SIG-M5 treated with dmso at 0.1 percent for 504 hours (cell line): ENCODE data around the gene TOPBP1.
"Not testable (repeated sequence)": the region's sequence is repeated elsewhere in the genome, so short reads cannot be mapped to it uniquely, and the experiment has no call there.

ENCODE experiments used
- DNase-seq: peaks from one replicate; lab custom pipeline; 2025; ENCODE audit not compliant: unreplicated experiment; lab: John Stamatoyannopoulos, UW

TOPBP1 gene

GRCh38 chr3:133661454-133662277 lies at the start of gene TOPBP1:
Gene TOPBP1 (minus strand): TSS chr3:133661941. CDS start chr3:133661127, 814 bp downstream.
- peak; percentile 88 for DNase-seq

- DNase-seq = peak; percentile 35
These were observed 49.3 kb upstream of the TOPBP1 start for GRCh38 chr3:133711013-133711412.

- no peak for DNase-seq
These were observed 47.5 kb upstream of the TOPBP1 start for GRCh38 chr3:133709139-133709750.

DNA sequence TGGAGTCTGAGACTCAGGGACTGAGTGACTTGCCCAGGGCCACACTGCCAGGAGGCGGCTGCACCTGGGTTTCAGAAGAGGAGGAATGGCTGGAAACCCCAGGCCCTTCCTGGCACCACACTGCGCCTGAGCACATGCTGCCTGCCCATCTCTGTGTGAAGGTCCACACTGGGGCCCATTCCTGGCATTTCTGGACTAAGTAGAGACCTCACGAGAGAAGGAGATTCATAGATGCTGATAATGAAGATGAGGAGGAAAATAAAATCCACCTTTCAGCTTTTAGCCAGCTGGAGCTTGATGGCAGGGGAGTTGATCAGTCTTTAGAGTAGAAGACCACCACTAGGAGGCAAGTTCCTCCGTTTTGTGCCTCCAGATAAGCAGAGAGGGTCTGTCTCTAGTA lies 44.3 kb upstream of the TOPBP1 start:
- DNase-seq = no peak

DNA sequence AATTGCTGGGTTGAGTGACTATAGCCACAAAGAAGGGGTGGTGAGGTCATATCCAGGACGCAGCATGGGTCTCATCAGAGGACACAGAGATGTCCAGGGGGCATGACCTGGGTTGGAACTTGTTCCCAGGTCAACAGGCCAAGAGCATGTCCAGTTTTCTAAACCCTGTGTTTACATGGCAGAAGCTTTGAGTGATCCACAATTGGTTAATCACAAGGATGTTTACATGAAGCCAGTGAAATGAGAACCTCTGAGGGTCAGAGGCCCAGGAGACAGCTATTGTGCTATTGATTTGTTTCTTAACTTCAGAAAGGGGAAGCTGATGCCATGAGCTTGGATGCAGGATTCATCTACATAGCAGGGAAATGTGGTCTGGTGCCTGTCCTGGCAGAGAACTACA lies 42.2 kb upstream of the TOPBP1 start:
- DNase-seq = no peak

DNA sequence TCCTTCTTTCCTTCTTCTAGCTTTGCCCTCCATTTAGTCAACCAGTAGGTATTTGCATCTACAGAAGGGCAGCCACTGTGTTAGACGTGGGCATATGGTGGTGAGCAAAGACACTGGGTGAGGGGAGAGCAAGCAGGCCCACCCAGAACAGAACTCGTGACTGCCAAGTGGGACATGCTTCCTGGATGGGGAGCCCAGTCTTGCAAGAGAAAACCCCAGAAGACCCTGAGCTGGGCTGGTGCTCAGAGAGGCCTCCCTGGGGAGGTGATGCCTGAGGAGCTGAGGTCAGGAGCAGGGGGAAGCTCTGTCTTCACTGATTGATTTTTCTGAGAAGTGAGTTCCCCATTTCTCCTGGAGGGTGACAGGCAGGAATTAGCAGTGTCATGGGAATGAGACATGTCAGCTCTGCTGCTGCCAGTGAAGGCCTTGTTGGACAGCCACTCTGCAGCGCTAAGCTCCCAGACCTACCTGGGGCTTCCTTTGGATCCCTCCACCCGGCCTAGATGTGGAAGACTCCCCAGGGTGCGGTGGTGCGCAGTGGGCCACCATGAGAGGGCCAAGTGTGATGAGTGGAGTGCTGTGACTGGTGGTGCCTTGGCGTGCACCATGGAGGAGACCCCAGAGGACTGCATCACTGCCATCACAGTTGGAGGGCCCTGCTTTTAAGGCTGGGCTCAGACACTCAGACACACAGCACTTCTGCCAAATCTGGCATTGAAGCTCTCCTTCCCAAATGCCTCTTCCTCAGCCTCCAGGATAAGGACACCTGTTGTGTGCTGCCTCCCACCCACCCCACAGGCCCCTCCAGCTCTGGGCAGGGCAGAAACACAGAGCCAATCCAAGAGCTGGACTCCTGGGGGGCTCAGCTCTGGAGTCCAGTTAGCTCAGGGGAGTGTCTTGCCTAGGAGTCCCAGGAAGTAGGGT lies 40.0 kb upstream of the TOPBP1 start:
- DNase-seq = no peak

DNA sequence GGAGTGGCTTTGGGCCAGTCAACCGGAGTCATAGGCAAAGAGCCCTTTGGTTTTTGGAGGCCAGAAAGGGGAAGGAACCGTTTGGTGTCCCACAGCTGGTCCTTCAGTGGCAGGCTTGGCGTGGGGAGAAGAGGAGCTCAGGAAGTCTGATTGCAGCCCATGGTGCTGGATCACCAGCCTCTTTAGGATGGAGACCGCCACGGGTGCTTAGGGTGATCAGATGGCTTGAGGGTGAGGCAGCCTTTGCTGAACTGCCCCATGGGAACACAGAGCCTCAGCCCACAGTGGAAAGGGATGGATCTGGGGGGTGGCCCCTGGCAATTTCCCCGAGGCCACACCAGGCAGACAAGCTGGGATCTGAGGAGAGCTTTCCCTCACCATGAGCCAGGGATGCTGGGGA lies 38.6 kb upstream of the TOPBP1 start:
- DNase-seq = no peak

- no peak for DNase-seq
These were observed 38.2 kb upstream of the TOPBP1 start for GRCh38 chr3:133699903-133700302.

DNA sequence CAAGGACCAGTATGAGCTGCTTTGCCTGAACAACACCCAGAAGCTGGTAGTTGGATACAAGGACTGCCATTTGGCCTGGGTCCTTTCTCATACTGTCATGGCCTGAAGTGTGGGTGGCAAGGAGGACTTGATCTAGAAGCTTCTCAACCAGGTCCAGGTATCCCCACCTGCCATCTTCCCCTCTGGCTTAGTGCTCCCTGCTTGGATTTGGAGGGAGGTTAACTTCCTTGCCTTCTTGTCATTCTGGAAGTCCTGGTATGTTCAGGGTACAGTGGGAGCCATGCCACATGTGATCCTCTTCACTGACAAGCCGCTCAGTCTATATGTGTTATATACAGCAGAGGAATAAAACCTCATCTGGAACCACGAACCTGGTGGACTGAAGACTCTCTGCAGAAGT lies 37.7 kb upstream of the TOPBP1 start:
- no peak for DNase-seq

DNA sequence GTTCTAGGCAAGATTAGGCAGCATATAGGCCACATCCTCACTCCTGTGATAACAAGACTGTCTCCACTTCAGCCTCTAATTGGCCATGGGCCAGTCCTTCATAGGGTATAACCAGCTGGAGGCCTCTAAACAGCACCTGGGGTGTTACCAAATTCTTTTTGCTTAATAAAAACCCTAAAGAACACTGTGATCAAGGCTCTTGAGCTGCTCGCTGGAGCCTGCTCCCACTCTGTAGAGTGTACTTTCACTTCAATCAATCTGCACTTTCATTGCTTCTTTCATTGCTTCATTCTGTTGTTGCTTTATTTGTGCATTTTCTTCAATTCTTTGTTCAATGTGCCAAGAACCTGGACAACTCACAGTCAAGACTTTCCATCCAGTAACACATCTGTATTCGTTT lies 36.2 kb upstream of the TOPBP1 start:
- DNase-seq = no peak

DNA sequence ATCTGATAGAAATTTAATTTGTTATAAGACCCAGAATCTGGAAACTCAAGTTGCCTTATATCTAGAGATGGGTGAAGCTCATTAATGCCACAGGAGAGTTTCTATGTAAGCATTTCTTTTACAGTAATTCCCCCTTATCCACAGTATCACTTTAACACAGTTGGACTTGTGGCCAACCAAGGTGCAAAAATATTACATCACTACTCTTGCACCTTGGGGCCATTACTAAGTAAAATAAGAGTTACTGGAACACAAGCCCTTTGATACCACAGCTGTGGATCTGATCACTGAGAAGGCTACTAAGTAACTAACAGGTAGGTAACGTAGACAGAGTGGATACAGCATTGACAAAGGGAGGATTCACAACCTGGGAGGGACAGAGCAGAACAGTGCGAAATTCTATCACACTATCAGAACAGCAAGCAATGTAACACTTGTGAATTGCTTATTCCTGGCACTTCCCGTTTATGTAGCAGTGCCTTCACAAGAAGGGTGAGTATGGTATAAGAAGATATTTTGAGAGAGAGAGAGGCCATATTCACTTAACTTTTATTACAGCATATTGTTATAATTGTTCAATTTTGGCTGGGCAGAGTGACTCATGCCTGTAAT lies 33.9 kb upstream of the TOPBP1 start:
- DNase-seq = no peak

DNA sequence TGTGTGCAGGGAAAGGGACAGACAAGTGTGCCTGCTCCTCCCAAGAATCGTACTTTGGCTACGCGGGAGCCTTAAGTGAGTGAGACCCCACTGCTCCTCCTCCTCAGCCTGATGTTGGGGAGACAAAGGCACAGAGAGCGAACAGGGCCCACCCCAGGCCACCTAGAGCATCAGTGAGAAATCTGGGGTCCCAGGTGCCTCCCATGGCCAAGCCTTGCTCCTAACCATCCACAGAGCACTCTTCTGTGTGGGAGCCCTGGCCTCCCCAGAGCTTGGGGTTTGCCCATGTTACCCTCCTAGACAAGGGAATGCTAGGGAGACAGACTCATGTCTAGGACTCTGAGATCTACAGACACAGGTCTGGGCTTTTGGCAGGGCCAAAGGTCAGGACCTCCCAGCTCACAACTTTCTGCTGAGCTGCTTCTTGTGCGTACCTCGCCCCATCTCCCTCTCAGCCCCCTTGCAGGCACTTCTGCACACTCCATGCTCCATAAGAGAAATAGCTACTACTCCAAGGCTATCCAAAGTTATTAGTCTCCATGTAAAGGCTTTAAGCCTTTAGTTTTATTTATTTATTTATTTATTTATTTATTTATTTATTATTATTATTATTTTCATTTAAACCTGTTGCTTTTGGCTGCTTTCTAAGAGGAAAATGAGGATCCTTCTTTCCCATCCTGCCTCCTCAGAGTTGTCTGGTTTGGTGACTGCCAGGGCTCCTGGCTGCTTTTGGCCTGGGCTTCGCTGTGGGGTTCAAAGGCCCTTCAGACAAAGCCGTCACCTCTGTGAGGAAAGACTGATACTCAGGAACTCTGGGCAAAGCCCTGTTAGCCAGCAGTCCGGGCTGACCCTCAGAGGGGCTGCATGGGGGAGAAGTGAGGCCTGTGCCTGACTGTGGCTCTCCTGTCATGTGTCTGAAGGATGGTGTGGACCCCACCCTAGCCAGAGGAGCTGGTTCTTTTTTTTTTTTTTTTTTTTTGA lies 32.8 kb upstream of the TOPBP1 start:
- DNase-seq = no peak

GRCh38 chr3:133693821-133694220 lies 32.1 kb upstream of the TOPBP1 start:
- DNase-seq = no peak

DNA sequence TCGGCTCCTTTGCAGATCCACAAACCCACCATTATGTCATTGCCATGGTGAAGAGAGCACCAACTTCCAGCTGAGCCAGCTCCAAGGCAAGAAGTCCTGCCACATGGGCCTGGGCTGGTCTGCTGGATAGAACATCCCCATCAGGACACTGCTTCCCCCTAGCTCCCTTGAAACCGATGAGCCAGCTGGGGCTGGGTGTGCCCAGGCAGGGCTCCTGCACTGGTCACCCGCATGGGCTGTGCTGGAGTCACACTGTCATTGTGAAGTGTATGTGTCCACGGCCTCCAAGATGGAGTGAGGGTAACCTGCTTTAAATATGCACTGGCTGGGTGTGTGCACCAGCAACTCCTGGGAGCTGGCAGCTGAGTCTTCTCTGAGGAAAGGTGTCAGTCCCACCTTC lies 31.0 kb upstream of the TOPBP1 start:
- no peak for DNase-seq

DNA sequence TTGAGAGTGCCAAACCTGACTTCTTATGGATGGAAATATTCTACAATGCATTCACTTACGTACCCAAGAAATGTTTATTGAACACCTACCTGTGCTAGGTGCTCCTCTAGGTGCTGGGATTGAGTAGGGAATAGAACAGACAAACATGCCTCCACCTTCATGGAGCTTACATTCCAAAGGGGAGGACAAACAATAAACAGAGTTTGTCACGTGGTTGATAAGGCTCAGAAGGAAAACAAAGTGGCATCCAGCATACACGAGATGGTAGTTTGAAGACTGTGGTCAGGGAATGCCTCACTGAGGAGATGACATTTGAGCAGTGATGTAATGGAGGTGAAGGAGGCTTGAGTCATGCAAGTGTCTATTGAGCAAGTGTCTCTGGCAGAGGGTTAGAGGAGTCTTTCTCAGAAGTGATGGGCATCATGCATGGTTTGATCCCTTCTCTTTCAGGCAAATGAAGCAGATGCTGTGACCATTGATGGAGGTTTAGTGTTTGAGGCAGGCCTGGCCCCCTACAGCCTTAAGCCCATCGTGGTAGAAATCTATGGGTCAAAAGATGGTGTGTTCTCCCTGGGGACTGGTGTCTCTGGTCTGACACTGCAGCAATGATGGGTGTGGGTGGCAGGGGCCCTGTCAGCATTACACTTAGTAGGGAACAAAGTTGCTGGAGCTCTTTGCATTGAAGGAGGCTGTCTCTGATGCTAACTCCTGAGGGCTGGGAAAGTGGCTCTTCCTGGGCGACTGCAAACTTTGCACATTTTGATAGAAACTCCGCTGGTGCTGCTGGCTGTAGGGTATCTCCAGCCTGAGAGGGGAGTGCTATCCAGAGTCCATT lies 29.7 kb upstream of the TOPBP1 start:
- peak; percentile 40 for DNase-seq

DNA sequence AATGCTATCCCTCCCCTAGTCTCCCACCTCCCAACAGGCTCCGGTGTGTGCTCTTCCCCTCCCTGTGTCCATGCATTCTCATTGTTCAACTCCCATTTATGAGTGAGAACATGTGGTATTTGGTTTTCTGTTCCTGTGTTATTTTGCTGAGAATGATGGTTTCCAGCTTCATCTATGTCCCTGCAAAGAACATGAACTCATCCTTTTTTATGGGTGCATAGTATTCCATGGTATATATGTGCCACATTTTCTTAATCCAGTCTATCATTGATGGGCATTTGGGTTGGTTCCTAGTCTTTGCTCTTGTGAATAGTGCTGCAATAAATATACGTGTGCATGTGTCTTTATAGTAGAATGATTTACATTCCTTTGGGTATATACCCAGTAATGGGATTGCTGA lies 16.3 kb upstream of the TOPBP1 start:
- not testable (repeated sequence) for DNase-seq

DNA sequence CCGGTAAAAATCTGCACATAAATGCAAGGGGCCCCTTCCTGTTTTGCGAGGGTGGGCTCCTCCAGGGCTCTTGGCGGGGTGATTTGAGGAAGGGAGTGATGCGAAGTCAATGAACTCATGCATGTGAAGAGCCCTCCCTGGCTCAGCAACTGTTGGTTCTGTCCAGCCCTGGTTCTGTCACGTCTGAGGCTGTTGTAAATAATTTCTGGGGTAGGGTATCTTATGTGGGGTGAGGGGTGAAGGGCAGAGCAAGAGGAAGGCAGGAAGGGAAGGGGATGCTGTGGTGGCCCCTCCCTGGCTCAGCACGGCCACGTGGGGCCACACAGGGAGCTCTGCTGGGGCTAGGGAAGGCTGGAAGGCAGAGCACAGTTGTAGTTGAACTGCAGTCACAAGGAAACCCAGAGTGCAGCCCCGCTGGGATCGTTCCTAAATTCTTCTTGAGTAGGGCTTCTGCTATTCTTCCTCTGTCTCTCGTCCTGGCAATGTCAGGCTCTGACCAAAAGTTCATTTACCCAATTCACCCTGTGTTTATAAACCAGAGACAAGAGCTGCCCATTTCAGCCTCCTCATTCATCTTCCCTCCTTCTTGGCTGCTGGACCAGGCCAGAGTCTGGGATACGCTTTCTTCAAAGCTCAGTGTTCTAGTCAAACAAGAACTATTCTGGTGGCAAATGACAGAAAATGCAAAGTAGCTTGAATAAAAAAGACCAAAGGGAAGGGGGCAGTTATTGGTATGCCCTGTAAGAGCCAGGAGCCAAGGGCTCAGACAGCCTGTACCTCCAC lies 14.8 kb upstream of the TOPBP1 start:
- DNase-seq = no peak

GRCh38 chr3:133675631-133676335 lies 14.0 kb upstream of the TOPBP1 start:
- no peak for DNase-seq
